HUES64 (cell line): Measurements from ENCODE around the gene PRR23E.

Experiments used
- H3K27ac ChIP-seq: 2 replicates; pipeline ENCODE4 v1.7.0; 2013; ENCODE audit warnings: low read depth, low read length, inconsistent platforms
- H3K27me3 ChIP-seq: 2 replicates; pipeline ENCODE4 v1.6.1; 2013; ENCODE audit warnings: mild to moderate bottlenecking, low read length; ENCODE audit not compliant: insufficient read depth
- H3K36me3 ChIP-seq: 2 replicates; pipeline ENCODE4 v1.6.1; 2013; ENCODE audit warnings: mild to moderate bottlenecking, low read length; ENCODE audit not compliant: insufficient read depth
- H3K4me1 ChIP-seq: 2 replicates; pipeline ENCODE4 v1.6.1; 2013; ENCODE audit warnings: mild to moderate bottlenecking, low read length, moderate library complexity; ENCODE audit not compliant: insufficient read depth
- H3K4me3 ChIP-seq: 2 replicates; pipeline ENCODE4 v1.5.1; 2013; ENCODE audit warnings: mild to moderate bottlenecking, low read length, moderate library complexity
- H3K9ac ChIP-seq: 2 replicates; pipeline ENCODE4 v1.6.1; 2013; ENCODE audit warnings: mild to moderate bottlenecking, low read depth, low read length
- H3K9me3 ChIP-seq: 2 replicates; pipeline ENCODE4 v1.6.1; 2013; ENCODE audit warnings: low read depth, low read length; ENCODE audit not compliant: insufficient read depth
- WGBS: fragments of 150-250, 120-280 bp; methylation state at CpG from one replicate; pipeline ENCODE4 v1.1.7; 2013; ENCODE audit warnings: missing lambda C conversion rate; 5-methylcytosine and 5-hydroxymethylcytosine counted together

The PRR23E gene

DNA sequence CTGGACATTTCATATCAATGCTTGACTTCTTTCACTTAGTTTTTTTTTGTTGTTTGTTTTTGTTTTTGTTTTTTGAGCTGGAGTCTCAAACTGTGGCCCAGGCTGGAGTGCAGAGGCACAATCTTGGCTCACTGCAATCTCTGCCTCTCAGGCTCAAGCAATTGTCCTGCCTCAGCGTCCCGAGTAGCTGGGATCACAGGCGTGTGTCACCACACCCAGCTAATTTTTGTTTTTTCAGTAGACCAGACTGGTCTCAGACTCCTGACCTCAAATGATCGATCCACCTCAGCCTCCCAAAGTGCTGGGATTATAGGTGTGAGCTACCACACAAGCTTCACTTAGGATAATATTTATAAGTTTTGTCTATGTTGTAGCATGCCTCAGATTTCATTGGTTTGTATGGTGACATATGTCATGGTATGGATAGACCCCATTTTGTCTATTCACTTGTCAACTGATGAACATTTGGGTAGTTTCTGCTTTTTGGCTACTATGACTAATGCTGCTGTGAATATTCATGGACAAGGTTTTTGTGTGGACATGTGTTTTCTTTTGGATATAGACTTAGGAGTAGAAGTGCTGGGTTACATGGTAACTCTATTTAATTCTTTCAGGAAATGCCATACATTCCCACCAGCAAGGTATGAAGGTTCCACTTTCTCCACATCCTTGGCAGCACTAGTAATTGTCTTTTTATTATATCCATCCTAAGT is 6.8 kb upstream of the PRR23E start:
- WGBS = 94% methylated on average over 4 of the region's 4 CpGs

DNA sequence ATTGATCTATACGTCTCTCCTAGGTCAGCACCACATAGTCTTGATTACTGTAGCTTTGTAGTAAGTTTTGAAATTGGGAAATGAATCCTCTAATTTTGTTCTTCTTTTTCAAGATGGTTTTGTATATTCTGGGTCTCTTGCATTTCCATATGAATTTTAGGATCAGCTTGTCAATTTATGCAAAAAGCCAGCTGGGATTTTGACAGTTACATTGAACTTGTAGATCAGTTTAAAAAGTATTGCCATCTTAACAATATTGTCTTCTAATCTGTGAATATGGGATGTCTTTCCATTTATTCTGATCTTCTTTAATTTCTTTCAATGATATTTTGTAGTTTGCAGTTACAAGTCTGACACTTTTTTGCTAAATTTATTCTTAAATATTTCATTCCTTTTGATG is 5.6 kb upstream of the PRR23E start:
- H3K36me3 ChIP-seq = no peaks in the 10 kb centered on the region
- 100% methylated on average over 1 of the region's 1 CpG for WGBS
- H3K27me3 ChIP-seq = no peaks in the 10 kb centered on the region
- H3K4me1 ChIP-seq = peaks cover 5% of the 10 kb centered on the region; the same call in 1 of the 2 replicates
- H3K27ac ChIP-seq = no peak overlapping the region
- H3K4me3 ChIP-seq = no peak overlapping the region
- H3K9ac ChIP-seq = no peak overlapping the region
- peaks cover 4% of the 10 kb centered on the region; the same call in 1 of the 2 replicates for H3K9me3 ChIP-seq

More for the DNA sequence above, 6.8 kb upstream of the PRR23E start:
- Histone ChIP-seq H3K27me3 (no peaks in the 10 kb centered on the region), H3K36me3 (no peaks in the 10 kb centered on the region), H3K4me1 (peaks cover 10% of the 10 kb centered on the region; the same call in 1 of the 2 replicates), H3K4me3 (no peak overlapping the region), H3K9ac (no peak overlapping the region), H3K9me3 (peaks cover 4% of the 10 kb centered on the region; the same call in 1 of the 2 replicates), H3K27ac (no peak overlapping the region)

DNA sequence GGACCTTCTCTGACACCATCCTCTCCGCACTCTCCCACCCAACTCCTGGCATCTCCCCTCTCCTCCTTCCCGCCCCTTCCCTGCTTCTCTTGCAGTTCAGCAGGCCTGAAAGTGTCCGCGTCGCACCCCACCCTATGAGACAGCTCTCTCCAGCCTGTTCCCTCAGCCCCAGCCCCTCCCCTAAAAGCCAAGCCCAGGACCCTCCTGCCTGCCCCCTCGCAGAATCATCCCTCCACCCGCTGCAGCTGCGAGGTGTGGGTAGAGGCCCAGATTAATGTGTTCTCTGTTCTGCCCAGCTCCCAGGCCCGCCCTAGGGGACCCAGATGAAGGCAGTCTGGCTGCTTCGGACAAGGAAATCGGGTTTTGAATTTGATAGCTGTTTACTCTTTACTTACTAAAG is 410 bp downstream of the PRR23E start:
- WGBS = 91% methylated on average over 11 of the region's 11 CpGs
- Histone ChIP-seq H3K36me3 (no peaks in the 10 kb centered on the region), H3K27me3 (no peaks in the 10 kb centered on the region), H3K9me3 (peaks cover 4% of the 10 kb centered on the region; the same call in 1 of the 2 replicates), H3K4me1 (no peaks in the 10 kb centered on the region), H3K4me3 (no peak overlapping the region), H3K9ac (no peak overlapping the region), H3K27ac (no peak overlapping the region)

DNA sequence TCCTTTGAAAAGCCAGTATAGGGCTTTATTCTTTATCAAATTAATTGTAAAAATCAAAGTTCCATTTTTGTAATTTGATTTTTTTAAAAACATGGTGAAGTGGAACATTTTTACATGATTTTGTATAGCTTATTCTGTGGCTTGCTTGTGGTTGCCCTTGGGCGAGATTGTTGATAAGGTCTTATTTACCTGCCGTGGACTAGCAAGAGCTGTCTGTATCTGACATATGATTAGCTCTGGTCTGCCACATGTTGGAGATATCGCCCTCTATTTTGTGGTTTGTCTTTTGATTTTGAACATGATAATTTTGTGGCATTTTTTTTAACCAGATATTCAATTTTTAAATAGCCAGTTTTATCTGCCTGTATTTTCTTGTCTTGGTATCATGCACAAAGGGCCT is 844 bp downstream of the PRR23E start:
- WGBS = 92% methylated on average over 3 of the region's 3 CpGs
- Histone ChIP-seq H3K4me3 (no peak overlapping the region), H3K36me3 (no peaks in the 10 kb centered on the region), H3K27ac (no peak overlapping the region), H3K9me3 (peaks cover 4% of the 10 kb centered on the region; the same call in 1 of the 2 replicates), H3K27me3 (no peaks in the 10 kb centered on the region), H3K9ac (no peak overlapping the region), H3K4me1 (no peaks in the 10 kb centered on the region)

DNA sequence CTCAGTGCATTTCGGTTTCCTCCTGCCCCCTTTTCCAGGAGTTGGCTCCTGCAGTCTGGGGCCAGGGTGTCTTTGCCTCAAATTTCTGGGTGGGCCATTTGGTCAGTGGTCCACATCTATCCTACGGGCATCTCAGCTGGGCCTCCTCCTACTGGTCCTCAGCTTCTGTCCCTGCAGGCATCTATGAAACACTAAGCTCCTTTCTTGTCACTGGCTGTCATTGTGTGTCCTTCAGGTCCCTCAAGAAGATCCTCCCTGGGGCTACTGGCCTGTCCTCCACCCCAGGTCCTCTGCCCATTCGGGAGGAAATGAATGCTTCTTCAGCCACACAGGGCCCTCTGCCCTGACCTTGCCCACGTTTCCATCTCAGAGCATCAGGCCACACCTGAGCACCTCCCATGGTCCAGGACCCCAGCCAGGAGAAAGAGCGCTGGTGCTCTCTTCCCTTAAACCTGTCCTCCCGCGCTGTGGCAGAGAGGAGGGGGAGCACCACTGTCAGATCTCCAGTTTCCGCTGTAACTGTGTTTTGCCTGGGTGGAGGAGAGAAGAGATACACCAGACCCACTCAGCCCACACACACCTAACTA is 1.8 kb downstream of the PRR23E start:
- no peaks in the 10 kb centered on the region for H3K36me3 ChIP-seq
- H3K4me1 ChIP-seq = no peaks in the 10 kb centered on the region
- H3K27me3 ChIP-seq = no peaks in the 10 kb centered on the region
- H3K27ac ChIP-seq = no peak overlapping the region
- H3K9ac ChIP-seq = no peak overlapping the region
- peaks cover 4% of the 10 kb centered on the region; the same call in 1 of the 2 replicates for H3K9me3 ChIP-seq
- H3K4me3 ChIP-seq = no peak overlapping the region
- WGBS = 95% methylated on average over 6 of the region's 8 CpGs

DNA sequence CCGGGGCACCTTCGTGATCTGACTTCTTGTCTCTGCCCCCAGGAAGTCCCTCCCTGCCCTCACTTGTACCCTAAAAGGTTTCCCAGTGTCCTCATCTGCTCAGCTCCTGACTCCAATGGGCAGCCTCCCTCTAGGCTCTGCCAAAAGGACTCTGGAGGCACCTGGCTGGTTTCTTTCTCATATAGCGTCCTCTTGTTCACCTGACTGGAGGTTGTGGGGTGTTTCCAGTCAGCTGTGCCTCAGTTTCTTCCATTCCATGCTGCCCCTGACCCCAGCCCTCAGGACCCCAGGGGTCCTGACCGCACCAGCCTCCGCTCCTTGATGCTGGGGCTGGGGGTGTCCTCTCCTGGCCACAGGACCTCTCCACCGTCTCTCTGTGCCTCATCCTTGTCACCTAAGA is 2.5 kb downstream of the PRR23E start:
- no peak overlapping the region for H3K27ac ChIP-seq
- no peaks in the 10 kb centered on the region for H3K36me3 ChIP-seq
- no peaks in the 10 kb centered on the region for H3K4me1 ChIP-seq
- H3K27me3 ChIP-seq = no peaks in the 10 kb centered on the region
- peaks cover 4% of the 10 kb centered on the region; the same call in 1 of the 2 replicates for H3K9me3 ChIP-seq
- H3K4me3 ChIP-seq = no peak overlapping the region
- H3K9ac ChIP-seq = no peak overlapping the region
- 92% methylated on average over 6 of the region's 6 CpGs for WGBS

DNA sequence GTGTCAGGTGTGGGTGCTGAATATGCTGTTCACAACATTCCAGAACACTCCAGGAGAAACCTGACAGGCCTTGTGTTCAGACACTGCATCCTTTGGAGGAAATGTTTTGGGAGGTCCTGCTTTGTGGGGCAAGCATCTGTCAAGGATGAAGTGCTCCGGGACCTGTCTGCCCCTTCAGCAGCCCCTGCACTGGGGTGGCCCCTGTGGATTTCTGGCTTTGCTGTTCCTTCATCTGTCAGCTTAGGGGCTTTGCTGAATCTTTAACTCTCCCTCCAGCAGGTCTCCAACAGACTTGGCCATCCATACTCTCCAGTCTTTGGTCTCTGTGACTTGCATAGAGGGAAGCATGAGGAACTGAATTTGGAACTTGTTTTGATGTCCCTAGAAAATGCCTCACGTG is 3.1 kb downstream of the PRR23E start:
- H3K27ac ChIP-seq = no peak overlapping the region
- H3K9me3 ChIP-seq = no peaks in the 10 kb centered on the region
- no peak overlapping the region for H3K9ac ChIP-seq
- no peaks in the 10 kb centered on the region for H3K36me3 ChIP-seq
- 86% methylated on average over 2 of the region's 2 CpGs for WGBS
- no peak overlapping the region for H3K4me3 ChIP-seq
- no peaks in the 10 kb centered on the region for H3K4me1 ChIP-seq
- H3K27me3 ChIP-seq = no peaks in the 10 kb centered on the region

DNA sequence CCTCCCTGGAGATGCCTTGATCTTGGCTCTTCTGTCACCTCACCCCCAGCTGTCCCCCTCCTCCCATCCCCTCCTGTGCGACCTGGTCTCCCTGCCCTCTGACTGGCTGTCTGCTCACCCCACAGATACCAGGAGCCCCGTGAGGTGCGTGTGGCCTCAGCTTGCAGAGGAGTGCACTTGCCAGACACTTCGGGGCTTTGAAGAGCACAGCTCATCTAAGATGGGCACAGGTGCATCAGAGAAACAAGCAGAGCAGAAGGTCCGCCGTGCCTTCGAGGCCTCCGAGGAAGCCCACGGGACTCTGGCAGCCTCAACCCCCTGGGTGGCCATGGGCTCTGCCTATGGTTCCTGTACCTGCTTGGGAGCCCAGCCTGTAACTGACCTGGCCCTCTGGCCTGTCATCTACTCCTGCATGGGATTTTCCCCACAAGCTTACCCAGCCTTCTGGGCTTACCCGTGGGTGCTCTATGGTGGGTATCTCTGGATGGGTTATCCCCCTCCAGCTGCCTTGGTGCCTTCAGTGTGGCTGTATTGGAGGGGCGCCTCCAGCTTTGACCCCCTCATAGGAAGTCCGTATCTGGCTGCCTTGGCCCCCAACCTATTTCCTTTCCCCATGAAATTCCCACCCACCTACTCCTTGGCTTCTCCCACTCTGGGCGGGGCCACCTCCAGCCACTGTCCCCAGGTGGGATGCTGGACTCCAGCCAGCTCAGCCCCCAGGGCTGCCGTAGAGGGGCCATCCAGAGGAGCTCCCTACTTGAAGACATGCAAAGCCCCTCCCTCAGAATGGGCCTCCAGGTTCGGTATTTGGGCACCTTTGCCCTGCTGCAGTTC is 3.8 kb downstream of the PRR23E start:
- Histone ChIP-seq H3K27me3 (no peaks in the 10 kb centered on the region), H3K4me3 (no peak overlapping the region), H3K27ac (no peak overlapping the region), H3K4me1 (no peaks in the 10 kb centered on the region), H3K36me3 (no peaks in the 10 kb centered on the region), H3K9ac (no peak overlapping the region), H3K9me3 (no peaks in the 10 kb centered on the region)
- WGBS = 90% methylated on average over 15 of the region's 15 CpGs

DNA sequence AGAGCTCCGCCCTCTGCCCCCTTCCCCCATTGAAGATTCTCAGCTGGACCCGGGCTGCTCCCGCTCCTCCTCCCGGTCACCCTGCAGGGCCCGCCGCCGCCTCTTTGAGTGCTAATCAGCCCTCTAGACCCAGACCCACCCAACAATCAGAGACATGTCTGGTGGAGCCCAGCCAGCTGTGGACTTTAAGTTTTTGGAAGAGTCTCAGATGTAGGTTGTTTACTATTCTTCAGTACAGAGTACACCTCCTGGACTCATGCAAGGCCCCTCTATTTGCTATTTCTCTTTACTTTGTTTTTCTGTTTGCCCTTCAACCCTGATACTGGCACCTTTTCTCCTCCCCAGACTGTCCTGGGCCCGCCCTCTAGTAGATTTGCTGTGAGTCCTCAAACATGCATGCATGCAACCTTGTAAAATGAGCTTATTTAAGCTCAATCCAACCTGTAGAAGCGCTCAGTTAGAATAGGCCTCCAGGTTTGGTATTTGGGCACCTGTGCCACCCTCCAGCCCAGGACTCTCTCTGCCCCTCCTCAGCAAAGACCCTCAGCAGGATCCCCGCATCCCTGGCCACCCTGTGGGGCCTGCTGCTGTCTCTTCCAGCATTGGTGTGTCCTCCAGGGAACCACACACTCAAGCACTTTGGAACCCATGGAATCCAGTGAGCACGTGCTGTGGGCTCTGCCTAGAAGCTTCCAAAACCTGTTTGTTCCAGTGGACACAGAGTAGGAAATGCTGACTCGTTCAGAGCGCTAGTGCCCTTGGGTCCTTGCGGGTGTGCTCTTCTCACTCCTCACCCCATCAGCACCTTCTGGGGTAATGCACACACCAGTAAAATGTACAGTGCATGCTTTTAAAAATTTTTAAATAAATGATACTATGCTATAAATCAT is 4.6 kb downstream of the PRR23E start:
- no peak overlapping the region for H3K4me3 ChIP-seq
- H3K36me3 ChIP-seq = no peaks in the 10 kb centered on the region
- no peaks in the 10 kb centered on the region for H3K4me1 ChIP-seq
- H3K9ac ChIP-seq = no peak overlapping the region
- H3K27me3 ChIP-seq = no peaks in the 10 kb centered on the region
- peaks cover 5% of the 10 kb centered on the region; the same call in 1 of the 2 replicates for H3K9me3 ChIP-seq
- 68% methylated on average over 14 of the region's 14 CpGs for WGBS
- H3K27ac ChIP-seq = no peak overlapping the region

DNA sequence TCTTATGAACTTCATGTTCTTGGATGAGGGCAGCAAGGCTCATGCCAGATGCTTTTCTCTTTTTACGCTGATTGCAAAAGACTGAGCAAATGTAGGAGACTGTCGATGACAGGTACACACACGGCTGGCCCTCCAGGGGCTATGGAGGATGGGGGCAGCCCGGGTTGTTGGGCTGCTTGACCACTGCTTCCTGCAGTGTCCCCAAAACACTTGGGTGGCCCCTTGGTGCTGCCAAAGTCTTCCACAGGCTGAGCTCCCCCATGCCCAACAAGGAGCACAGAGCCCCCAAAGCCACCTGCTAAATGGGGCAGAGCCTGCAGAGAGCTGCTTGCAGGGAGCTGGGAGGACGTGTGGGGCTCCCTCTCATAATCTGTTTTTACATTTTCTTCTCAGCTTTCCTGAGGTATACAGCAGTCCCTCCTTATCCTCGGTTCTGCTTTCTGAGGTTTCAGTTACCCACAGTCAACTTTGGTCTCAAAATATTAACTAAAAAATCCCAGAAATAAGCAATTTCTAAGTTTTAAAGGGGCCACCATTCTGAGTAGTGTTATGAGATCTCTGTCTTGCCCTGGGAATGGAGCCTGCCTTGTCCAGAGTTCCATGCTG is 7.3 kb downstream of the PRR23E start:
- H3K9me3 ChIP-seq = peaks cover 7% of the 10 kb centered on the region; the same call in 1 of the 2 replicates
- 89% methylated on average over 6 of the region's 6 CpGs for WGBS
- H3K4me1 ChIP-seq = no peaks in the 10 kb centered on the region

More for the DNA sequence above, 7.3 kb downstream of the PRR23E start:
- no peak overlapping the region for H3K4me3 ChIP-seq
- no peaks in the 10 kb centered on the region for H3K27me3 ChIP-seq
- H3K9ac ChIP-seq = no peak overlapping the region
- H3K36me3 ChIP-seq = no peaks in the 10 kb centered on the region
- no peak overlapping the region for H3K27ac ChIP-seq
